Measurements from ENCODE around the gene CLSTN2.

- TF ChIP-seq CTCF (IDR thresholded peaks at IDR 0.05; ENCODE audit: control extremely low read depth in 1 of 3, insufficient read depth in 1 of 3, low read depth in 1 of 3, low read length in 3 of 3) (no peak), EP300 (IDR thresholded peaks at IDR 0.05; ENCODE audit: borderline replicate concordance in 1 of 2, low read depth in 2 of 2, low read length in 2 of 2) (no peak), POLR2A (IDR thresholded peaks at IDR 0.05; ENCODE audit: control extremely low read depth in 1 of 2, low read depth in 2 of 2, low read length in 2 of 2) (no peak), KDM1A (IDR thresholded peaks at IDR 0.05; ENCODE audit: borderline replicate concordance, low read length) (no peak), USF2 (IDR thresholded peaks at IDR 0.05; ENCODE audit: low read length) (no peak), CEBPB (IDR thresholded peaks at IDR 0.05; ENCODE audit: low read depth, low read length) (no peak), POLR2AphosphoS5 (IDR thresholded peaks at IDR 0.05; ENCODE audit: low read depth, low read length) (no peak), GABPA (IDR thresholded peaks at IDR 0.05; ENCODE audit: borderline replicate concordance, insufficient read depth, low read length) (no peak), RAD21 (IDR thresholded peaks at IDR 0.05 in 1 of 2, conservative IDR thresholded peaks at IDR 0.05 in 1 of 2; ENCODE audit: low read depth in 2 of 2, low read length in 2 of 2) (no peak), E2F6 (IDR thresholded peaks at IDR 0.05) (no peak), TEAD4 (IDR thresholded peaks at IDR 0.05; ENCODE audit: low read depth, low read length) (no peak), CHD1 (IDR thresholded peaks at IDR 0.05; ENCODE audit: low read depth, low read length) (no peak), SUZ12 (IDR thresholded peaks at IDR 0.05; ENCODE audit: low read length) (no peak), SP2 (IDR thresholded peaks at IDR 0.05; ENCODE audit: low read length) (no peak)
These were observed 28.6 kb upstream of the CLSTN2 start for GRCh38 chr3:139906418-139906817.

Measured in H1 (cell line).